GM12801 (cell line): Measurements from ENCODE around the gene SLC6A15.

ENCODE experiments used
- CTCF ChIP-seq: IDR thresholded peaks from one replicate; pipeline ENCODE4 v1.5.1; 2011; ENCODE audit warnings: control low read depth; ENCODE audit not compliant: insufficient read length; ENCODE audit errors: extremely low read depth

The SLC6A15 gene

GRCh38 chr12:84929501-84929900, 16.9 kb upstream of the SLC6A15 start:
- no peak for TF ChIP-seq CTCF

- no peak for TF ChIP-seq CTCF
Measured at GRCh38 chr12:84924981-84925380, 12.4 kb upstream of the SLC6A15 start.

- no peak for TF ChIP-seq CTCF
Measured at GRCh38 chr12:84922693-84923092, 10.1 kb upstream of the SLC6A15 start.

- TF ChIP-seq CTCF: no peak
Measured at GRCh38 chr12:84920331-84920730, 7.7 kb upstream of the SLC6A15 start.

GRCh38 chr12:84919271-84919670, 6.7 kb upstream of the SLC6A15 start:
- no peak for TF ChIP-seq CTCF

- TF ChIP-seq CTCF: no peak
Measured at GRCh38 chr12:84913129-84913515, 523 bp upstream of the SLC6A15 start.

GRCh38 chr12:84911271-84912197, 1.1 kb downstream of the SLC6A15 start:
- TF ChIP-seq CTCF: no peak
